ENCODE results near the gene COL3A1.

The COL3A1 gene

DNA sequence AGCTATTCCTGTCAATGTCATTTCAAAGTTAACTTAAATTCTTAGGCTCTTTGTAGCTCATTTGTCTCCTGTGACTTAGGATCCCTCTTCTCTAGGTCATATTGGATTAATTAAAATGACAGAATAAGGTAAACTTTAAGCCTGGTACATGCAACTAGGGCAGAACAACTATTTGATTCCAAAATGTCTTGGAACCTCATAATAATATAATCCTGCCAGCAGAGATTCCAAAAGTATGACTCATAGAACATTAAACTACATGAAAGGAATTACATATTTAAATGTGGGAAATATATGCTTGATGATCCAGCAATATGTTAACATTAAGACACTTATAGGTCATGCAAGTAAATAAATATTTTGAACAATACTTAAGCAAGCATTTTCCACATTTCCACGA, 63.3 kb downstream of the COL3A1 start:
- no peaks in the 10 kb centered on the region for H3K4me1 ChIP-seq (ENCODE audit: insufficient read depth, insufficient read length)
- H3K9ac ChIP-seq (ENCODE audit: insufficient read length, low read depth) = no peak overlapping the region
- no peak for DNase-seq (ENCODE audit: low read depth, low spot score)
- no peaks in the 10 kb centered on the region for H3K27me3 ChIP-seq (ENCODE audit: insufficient read depth, insufficient read length)
- peaks cover 9% of the 10 kb centered on the region for H3K36me3 ChIP-seq (ENCODE audit: insufficient read depth, insufficient read length, low read length)
- no peaks in the 10 kb centered on the region for H3K9me3 ChIP-seq (ENCODE audit: insufficient read depth, low read length)
- TF ChIP-seq ZNF274 (IDR thresholded peaks at IDR 0.05; ENCODE audit: low read depth, low read length) (no peak), SUZ12 (IDR thresholded peaks at IDR 0.05; ENCODE audit: extremely low read depth, insufficient read depth, insufficient read length) (no peak), YY1 (IDR thresholded peaks at IDR 0.05; ENCODE audit: insufficient read depth, insufficient read length) (no peak)
- no peak overlapping the region for H3K4me3 ChIP-seq (ENCODE audit: insufficient read length, low read depth)

DNA sequence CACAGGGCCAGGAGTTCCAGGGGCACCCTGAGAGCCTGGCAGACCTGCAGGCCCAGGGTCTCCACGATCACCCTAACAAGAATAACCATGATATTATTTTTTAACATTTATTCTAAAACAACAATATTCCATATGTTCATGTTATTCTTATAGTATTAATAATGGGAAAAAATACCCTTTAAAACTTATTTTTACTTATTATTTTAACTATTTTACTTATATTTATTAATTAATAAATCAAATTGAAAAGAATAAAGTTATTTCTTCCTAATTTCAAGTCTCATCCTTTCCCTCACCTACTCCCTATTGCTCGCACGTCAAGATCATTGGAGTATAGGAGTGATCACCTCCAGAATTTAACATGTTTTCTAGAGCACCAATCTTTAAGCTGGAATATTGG, 71.7 kb downstream of the COL3A1 start:
- Histone ChIP-seq H3K4me3 (ENCODE audit: insufficient read length, low read depth) (no peak overlapping the region), H3K27me3 (ENCODE audit: insufficient read depth, insufficient read length) (no peaks in the 10 kb centered on the region), H3K9ac (ENCODE audit: insufficient read length, low read depth) (no peak overlapping the region), H3K36me3 (ENCODE audit: insufficient read depth, insufficient read length, low read length) (no peaks in the 10 kb centered on the region), H3K9me3 (ENCODE audit: insufficient read depth, low read length) (no peaks in the 10 kb centered on the region), H3K4me1 (ENCODE audit: insufficient read depth, insufficient read length) (no peaks in the 10 kb centered on the region)
- no peak for TF ChIP-seq ZNF274 (IDR thresholded peaks at IDR 0.05; ENCODE audit: low read depth, low read length)
- no peak for TF ChIP-seq SUZ12 (IDR thresholded peaks at IDR 0.05; ENCODE audit: extremely low read depth, insufficient read depth, insufficient read length)
- TF ChIP-seq YY1 (IDR thresholded peaks at IDR 0.05; ENCODE audit: insufficient read depth, insufficient read length) = no peak
- DNase-seq (ENCODE audit: low read depth, low spot score) = no peak

DNA sequence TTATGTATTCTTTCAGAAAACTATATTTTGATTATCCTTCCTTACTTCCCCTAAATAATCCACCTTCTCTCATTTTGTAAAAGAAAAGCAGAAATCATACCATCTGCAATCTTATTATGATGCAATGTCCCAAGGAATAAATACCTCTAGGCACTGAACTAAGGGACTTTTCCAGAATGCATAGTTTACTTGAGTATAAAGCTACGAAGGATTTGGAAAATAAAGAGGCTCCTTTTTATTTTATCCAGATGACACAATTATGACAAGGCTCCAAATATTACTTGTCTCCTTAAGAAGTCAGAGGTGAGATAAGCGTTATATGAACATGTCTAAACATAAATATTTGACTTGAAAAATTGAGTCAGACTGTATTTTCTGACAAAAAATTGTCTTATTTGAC, 72.1 kb downstream of the COL3A1 start:
- H3K4me3 ChIP-seq (ENCODE audit: insufficient read length, low read depth) = no peak overlapping the region
- H3K9ac ChIP-seq (ENCODE audit: insufficient read length, low read depth) = no peak overlapping the region
- TF ChIP-seq YY1 (IDR thresholded peaks at IDR 0.05; ENCODE audit: insufficient read depth, insufficient read length) (no peak), ZNF274 (IDR thresholded peaks at IDR 0.05; ENCODE audit: low read depth, low read length) (no peak), SUZ12 (IDR thresholded peaks at IDR 0.05; ENCODE audit: extremely low read depth, insufficient read depth, insufficient read length) (no peak)
- no peaks in the 10 kb centered on the region for H3K36me3 ChIP-seq (ENCODE audit: insufficient read depth, insufficient read length, low read length)
- no peaks in the 10 kb centered on the region for H3K27me3 ChIP-seq (ENCODE audit: insufficient read depth, insufficient read length)
- DNase-seq (ENCODE audit: low read depth, low spot score) = no peak
- no peaks in the 10 kb centered on the region for H3K9me3 ChIP-seq (ENCODE audit: insufficient read depth, low read length)
- H3K4me1 ChIP-seq (ENCODE audit: insufficient read depth, insufficient read length) = no peaks in the 10 kb centered on the region

DNA sequence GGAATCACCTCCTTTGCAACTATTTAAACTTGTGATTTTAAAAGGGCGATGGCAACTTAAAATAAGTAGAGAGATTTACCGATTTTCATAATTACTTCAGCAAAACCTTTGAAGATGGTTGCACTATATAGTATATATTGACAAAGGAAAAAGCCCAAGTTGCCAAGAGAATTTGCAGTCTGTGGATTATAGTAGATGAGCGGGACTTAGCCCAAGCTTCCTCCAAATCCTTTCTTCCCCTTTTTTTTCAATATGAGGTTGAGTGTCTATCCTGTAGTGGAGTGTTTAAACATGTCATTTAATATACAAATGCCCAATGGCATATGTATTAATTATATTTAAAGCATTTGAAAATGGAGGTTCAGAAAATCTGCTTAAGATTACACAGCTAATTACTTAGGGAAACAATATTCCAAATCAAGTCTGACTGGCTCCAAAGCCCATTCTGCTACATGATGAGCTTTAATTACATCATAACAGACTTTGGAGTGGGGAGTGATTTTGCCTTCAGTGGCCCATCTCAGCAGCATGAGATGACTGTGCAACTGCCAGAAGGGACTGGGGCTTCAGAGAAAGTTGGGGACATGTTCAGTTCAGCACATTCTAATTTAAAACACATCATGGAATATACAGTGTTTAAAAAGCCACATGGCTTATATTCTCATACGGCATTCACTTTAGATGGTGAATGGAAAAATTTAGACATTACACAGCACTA, 73.2 kb downstream of the COL3A1 start:
- Histone ChIP-seq H3K27me3 (ENCODE audit: insufficient read depth, insufficient read length) (no peaks in the 10 kb centered on the region), H3K36me3 (ENCODE audit: insufficient read depth, insufficient read length, low read length) (peaks cover 1% of the 10 kb centered on the region)
- no peak for DNase-seq (ENCODE audit: low read depth, low spot score)

DNA sequence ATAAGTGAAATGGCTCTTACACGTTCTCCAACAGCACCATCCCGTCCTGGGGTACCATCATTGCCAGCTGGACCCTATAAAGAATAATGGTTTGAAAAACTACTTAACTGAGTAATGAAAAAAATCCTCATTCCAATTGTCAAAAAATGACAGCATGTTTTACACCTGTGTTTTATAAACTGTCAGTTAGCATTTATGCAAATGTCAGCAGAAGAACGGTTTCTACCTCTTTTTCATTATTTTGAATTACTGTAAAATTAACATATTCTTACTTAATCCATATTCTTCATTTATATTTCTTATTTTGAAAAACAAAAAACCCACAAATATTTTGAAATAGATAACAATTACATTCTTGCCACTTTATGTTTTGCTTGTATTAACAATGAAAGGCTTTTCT, 74.0 kb downstream of the COL3A1 start:
- no peak overlapping the region for H3K4me3 ChIP-seq (ENCODE audit: insufficient read length, low read depth)
- DNase-seq (ENCODE audit: low read depth, low spot score) = no peak
- no peak overlapping the region for H3K9ac ChIP-seq (ENCODE audit: insufficient read length, low read depth)
- TF ChIP-seq SUZ12 (IDR thresholded peaks at IDR 0.05; ENCODE audit: extremely low read depth, insufficient read depth, insufficient read length) = no peak
- TF ChIP-seq YY1 (IDR thresholded peaks at IDR 0.05; ENCODE audit: insufficient read depth, insufficient read length) = no peak
- TF ChIP-seq ZNF274 (IDR thresholded peaks at IDR 0.05; ENCODE audit: low read depth, low read length) = no peak
- H3K36me3 ChIP-seq (ENCODE audit: insufficient read depth, insufficient read length, low read length) = peaks cover 7% of the 10 kb centered on the region
- no peaks in the 10 kb centered on the region for H3K4me1 ChIP-seq (ENCODE audit: insufficient read depth, insufficient read length)
- H3K9me3 ChIP-seq (ENCODE audit: insufficient read depth, low read length) = no peaks in the 10 kb centered on the region
- H3K27me3 ChIP-seq (ENCODE audit: insufficient read depth, insufficient read length) = no peaks in the 10 kb centered on the region

More for the DNA sequence above, 73.2 kb downstream of the COL3A1 start:
- Histone ChIP-seq H3K9ac (ENCODE audit: insufficient read length, low read depth) (no peak overlapping the region), H3K4me1 (ENCODE audit: insufficient read depth, insufficient read length) (no peaks in the 10 kb centered on the region), H3K9me3 (ENCODE audit: insufficient read depth, low read length) (no peaks in the 10 kb centered on the region), H3K4me3 (ENCODE audit: insufficient read length, low read depth) (no peak overlapping the region)
- TF ChIP-seq SUZ12 (IDR thresholded peaks at IDR 0.05; ENCODE audit: extremely low read depth, insufficient read depth, insufficient read length) (no peak), YY1 (IDR thresholded peaks at IDR 0.05; ENCODE audit: insufficient read depth, insufficient read length) (no peak), ZNF274 (IDR thresholded peaks at IDR 0.05; ENCODE audit: low read depth, low read length) (no peak)

DNA sequence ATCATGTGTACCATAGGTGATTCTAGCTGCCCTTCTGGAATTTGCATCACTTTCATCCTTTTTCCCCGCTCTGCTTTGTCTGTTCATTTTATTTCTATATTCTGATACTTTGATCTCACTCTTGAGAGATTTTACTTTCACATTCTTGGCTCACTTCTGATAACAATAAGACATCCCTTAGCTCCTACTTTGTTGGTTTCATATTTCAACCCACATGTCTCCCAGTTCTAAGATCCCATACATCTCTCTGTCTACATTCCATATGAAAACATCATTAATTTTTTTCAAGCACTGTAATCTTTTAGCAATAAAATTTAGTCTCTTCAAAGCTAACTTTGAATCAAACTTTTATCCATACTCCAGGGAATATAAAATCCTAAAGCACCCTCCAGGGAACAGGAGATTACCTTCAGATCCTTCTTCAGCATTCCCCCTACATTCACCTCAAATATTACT, 75.6 kb downstream of the COL3A1 start:
- DNase-seq (ENCODE audit: low read depth, low spot score) = no peak
- H3K9ac ChIP-seq (ENCODE audit: insufficient read length, low read depth) = no peak overlapping the region
- no peaks in the 10 kb centered on the region for H3K9me3 ChIP-seq (ENCODE audit: insufficient read depth, low read length)
- H3K4me3 ChIP-seq (ENCODE audit: insufficient read length, low read depth) = no peak overlapping the region
- no peak for TF ChIP-seq ZNF274 (IDR thresholded peaks at IDR 0.05; ENCODE audit: low read depth, low read length)
- no peak for TF ChIP-seq SUZ12 (IDR thresholded peaks at IDR 0.05; ENCODE audit: extremely low read depth, insufficient read depth, insufficient read length)
- no peak for TF ChIP-seq YY1 (IDR thresholded peaks at IDR 0.05; ENCODE audit: insufficient read depth, insufficient read length)
- no peaks in the 10 kb centered on the region for H3K27me3 ChIP-seq (ENCODE audit: insufficient read depth, insufficient read length)
- H3K36me3 ChIP-seq (ENCODE audit: insufficient read depth, insufficient read length, low read length) = peaks cover 7% of the 10 kb centered on the region
- no peaks in the 10 kb centered on the region for H3K4me1 ChIP-seq (ENCODE audit: insufficient read depth, insufficient read length)

DNA sequence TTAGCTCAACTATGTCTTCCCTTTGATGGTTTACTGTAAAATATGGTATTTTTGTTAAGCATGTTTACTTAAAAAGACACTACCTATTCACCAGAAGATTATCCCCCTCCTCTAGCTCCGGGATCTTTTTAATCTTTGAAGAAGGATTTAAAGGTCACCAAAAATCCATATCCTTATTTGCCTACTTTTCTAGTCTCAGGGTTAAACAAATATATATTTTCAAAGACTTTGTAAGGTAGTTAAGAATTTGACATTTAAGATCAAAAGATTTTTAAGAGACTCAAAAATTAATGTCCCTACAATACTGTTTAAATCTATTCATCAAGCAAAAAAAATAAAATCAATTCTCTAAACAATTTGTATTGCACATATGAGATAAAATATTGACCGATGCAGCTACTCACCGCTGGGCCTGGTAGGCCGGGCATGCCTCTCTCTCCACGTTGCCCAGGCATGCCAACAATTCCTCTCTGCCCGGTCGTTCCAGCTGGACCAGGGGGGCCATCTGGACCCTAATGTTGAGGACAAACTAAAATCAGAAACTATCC, 76.1 kb downstream of the COL3A1 start:
- Histone ChIP-seq H3K9me3 (ENCODE audit: insufficient read depth, low read length) (no peaks in the 10 kb centered on the region), H3K4me1 (ENCODE audit: insufficient read depth, insufficient read length) (no peaks in the 10 kb centered on the region), H3K27me3 (ENCODE audit: insufficient read depth, insufficient read length) (no peaks in the 10 kb centered on the region), H3K4me3 (ENCODE audit: insufficient read length, low read depth) (no peak overlapping the region), H3K36me3 (ENCODE audit: insufficient read depth, insufficient read length, low read length) (peaks cover 7% of the 10 kb centered on the region), H3K9ac (ENCODE audit: insufficient read length, low read depth) (no peak overlapping the region)
- no peak for DNase-seq (ENCODE audit: low read depth, low spot score)
- TF ChIP-seq SUZ12 (IDR thresholded peaks at IDR 0.05; ENCODE audit: extremely low read depth, insufficient read depth, insufficient read length) (no peak), YY1 (IDR thresholded peaks at IDR 0.05; ENCODE audit: insufficient read depth, insufficient read length) (no peak), ZNF274 (IDR thresholded peaks at IDR 0.05; ENCODE audit: low read depth, low read length) (no peak)
